ENCODE results near the gene BHLHE23. TPM values are rescaled to one million over a fixed set of nuclear protein-coding genes. Genes with fewer than 3 reads are reported as not detected.

Gene BHLHE23
- total RNA-seq, 2 experiments from 2014 or later = not detected

- ATAC-seq (no peak), DNase-seq (no peak)
- Mint-ChIP-seq H3K27ac (no peak overlapping the region), H3K36me3 (no peaks in the 10 kb centered on the region), H3K27me3 (peaks cover 34% of the 10 kb centered on the region), H3K4me1 (no peaks in the 10 kb centered on the region), H3K4me3 (no peak overlapping the region), H3K9me3 (ENCODE audit: low read depth) (no peaks in the 10 kb centered on the region)
- CTCF ChIA-PET = interaction anchor here (1.4 kb wide), 1 partner anchor 16 kb away, joined by 3 read pairs; no protein-coding TSS in a partner anchor
These were observed 19.9 kb upstream of the BHLHE23 start for GRCh38 chr20:63026582-63027165.

GRCh38 chr20:63025534-63026331 lies 19.0 kb upstream of the BHLHE23 start:
- Mint-ChIP-seq H3K27ac (no peak overlapping the region), H3K36me3 (no peaks in the 10 kb centered on the region), H3K4me3 (no peak overlapping the region), H3K27me3 (peaks cover 34% of the 10 kb centered on the region), H3K4me1 (no peaks in the 10 kb centered on the region), H3K9me3 (ENCODE audit: low read depth) (no peaks in the 10 kb centered on the region)
- CTCF ChIA-PET = interaction anchor here (0.9 to 1.4 kb wide), 2 partner anchors 15 to 53 kb away, joined by 3 to 4 read pairs; no protein-coding TSS in a partner anchor
- no peak for DNase-seq
- no peak for ATAC-seq

- H3K27me3 Mint-ChIP-seq = peaks cover 32% of the 10 kb centered on the region
- no peaks in the 10 kb centered on the region for H3K36me3 Mint-ChIP-seq
- no peak overlapping the region for H3K27ac Mint-ChIP-seq
- no peaks in the 10 kb centered on the region for H3K4me1 Mint-ChIP-seq
- CTCF ChIA-PET = interaction anchor here (1.2 kb wide), 1 partner anchor 52 kb away, joined by 3 read pairs; no protein-coding TSS in a partner anchor
- ATAC-seq (no peak), DNase-seq (no peak)
- no peaks in the 10 kb centered on the region for H3K9me3 Mint-ChIP-seq (ENCODE audit: low read depth)
- no peak overlapping the region for H3K4me3 Mint-ChIP-seq
These were observed 18.0 kb upstream of the BHLHE23 start for GRCh38 chr20:63024573-63025392.

GRCh38 chr20:63023936-63024571 lies 17.3 kb upstream of the BHLHE23 start:
- DNase-seq = no peak
- no peak for ATAC-seq
- Mint-ChIP-seq H3K27me3 (peaks cover 30% of the 10 kb centered on the region), H3K36me3 (no peaks in the 10 kb centered on the region), H3K4me1 (no peaks in the 10 kb centered on the region), H3K9me3 (ENCODE audit: low read depth) (no peaks in the 10 kb centered on the region), H3K27ac (no peak overlapping the region), H3K4me3 (no peak overlapping the region)
- CTCF ChIA-PET = interaction anchor here (1.2 kb wide), 1 partner anchor 52 kb away, joined by 3 read pairs; no protein-coding TSS in a partner anchor

- Mint-ChIP-seq H3K27ac (no peak overlapping the region), H3K9me3 (ENCODE audit: low read depth) (no peaks in the 10 kb centered on the region), H3K36me3 (no peaks in the 10 kb centered on the region), H3K4me3 (no peak overlapping the region), H3K27me3 (peaks cover 31% of the 10 kb centered on the region), H3K4me1 (no peaks in the 10 kb centered on the region)
- CTCF ChIA-PET = no interaction called here
- no peak for DNase-seq
- no peak for ATAC-seq
These were observed 16.5 kb upstream of the BHLHE23 start for GRCh38 chr20:63023071-63023935.

- Mint-ChIP-seq H3K4me3 (no peak overlapping the region), H3K36me3 (no peaks in the 10 kb centered on the region), H3K27ac (no peak overlapping the region), H3K4me1 (no peaks in the 10 kb centered on the region), H3K27me3 (peaks cover 24% of the 10 kb centered on the region), H3K9me3 (ENCODE audit: low read depth) (no peaks in the 10 kb centered on the region)
- no peak for DNase-seq
- no peak for ATAC-seq
- CTCF ChIA-PET = interaction anchor here (1.1 kb wide), 1 partner anchor 50 kb away, joined by 3 read pairs; no protein-coding TSS in a partner anchor
These were observed 15.7 kb upstream of the BHLHE23 start for GRCh38 chr20:63022501-63022900.

GRCh38 chr20:63021356-63022321 lies 14.9 kb upstream of the BHLHE23 start:
- CTCF ChIA-PET = interaction anchor here (1.1 kb wide), 1 partner anchor 49 kb away, joined by 3 read pairs; no protein-coding TSS in a partner anchor
- Mint-ChIP-seq H3K4me3 (no peak overlapping the region), H3K4me1 (no peaks in the 10 kb centered on the region), H3K9me3 (ENCODE audit: low read depth) (no peaks in the 10 kb centered on the region), H3K27me3 (peaks cover 18% of the 10 kb centered on the region), H3K27ac (no peak overlapping the region), H3K36me3 (no peaks in the 10 kb centered on the region)
- DNase-seq = no peak
- ATAC-seq = no peak

GRCh38 chr20:63020681-63021080 lies 13.9 kb upstream of the BHLHE23 start:
- CTCF ChIA-PET = no interaction called here
- Mint-ChIP-seq H3K4me3 (no peak overlapping the region), H3K36me3 (no peaks in the 10 kb centered on the region), H3K9me3 (ENCODE audit: low read depth) (no peaks in the 10 kb centered on the region), H3K27ac (no peak overlapping the region), H3K27me3 (peaks cover 15% of the 10 kb centered on the region), H3K4me1 (no peaks in the 10 kb centered on the region)
- DNase-seq (no peak), ATAC-seq (no peak)

GRCh38 chr20:63017826-63018411 lies 11.2 kb upstream of the BHLHE23 start:
- CTCF ChIA-PET = interaction anchor here (1.0 kb wide), 1 partner anchor 9 kb away, joined by 4 read pairs; no protein-coding TSS in a partner anchor
- Mint-ChIP-seq H3K9me3 (ENCODE audit: low read depth) (peaks cover 5% of the 10 kb centered on the region), H3K27me3 (peaks cover 34% of the 10 kb centered on the region), H3K36me3 (peaks cover 5% of the 10 kb centered on the region), H3K4me1 (no peaks in the 10 kb centered on the region), H3K4me3 (no peak overlapping the region), H3K27ac (no peak overlapping the region)
- ATAC-seq (no peak), DNase-seq (no peak)

GRCh38 chr20:63017076-63017825 lies 10.5 kb upstream of the BHLHE23 start:
- H3K4me3 Mint-ChIP-seq = no peak overlapping the region
- H3K9me3 Mint-ChIP-seq (ENCODE audit: low read depth) = peaks cover 8% of the 10 kb centered on the region
- DNase-seq (no peak), ATAC-seq (no peak)
- H3K27me3 Mint-ChIP-seq = peaks cover 40% of the 10 kb centered on the region
- no peaks in the 10 kb centered on the region for H3K4me1 Mint-ChIP-seq
- H3K36me3 Mint-ChIP-seq = peaks cover 5% of the 10 kb centered on the region
- CTCF ChIA-PET = interaction anchor here (1.0 kb wide), 1 partner anchor 8 kb away, joined by 4 read pairs; no protein-coding TSS in a partner anchor
- no peak overlapping the region for H3K27ac Mint-ChIP-seq
